Liver (tissue), 9 donors: Measurements from ENCODE around the gene P2RY8. TPM values are rescaled to one million over a fixed set of nuclear protein-coding genes. Genes with fewer than 3 reads are reported as not detected.

Experiments used
- DNase-seq: peaks from one replicate; pipeline ENCODE4 v3.0.0-alpha.2; 2017; ENCODE audit warnings: low spot score
- H3K27ac ChIP-seq, 2 donors: one replicate each; pipeline ENCODE4 v1.7.0; 2013; ENCODE audit warnings: inconsistent platforms in 2 of 2, low read length in 2 of 2, control low read depth in 1 of 2, low read depth in 1 of 2, mild to moderate bottlenecking in 1 of 2
- H3K27me3 ChIP-seq, 4 donors: one replicate each; pipeline versions ENCODE4 v1.6.1 to v1.7.0; 2013; ENCODE audit warnings: low read length in 3 of 4, inconsistent platforms in 1 of 4, mild to moderate bottlenecking in 1 of 4, moderate library complexity in 1 of 4; ENCODE audit not compliant: control insufficient read depth in 4 of 4, insufficient read depth in 4 of 4
- H3K36me3 ChIP-seq, 4 donors: one replicate each; pipeline versions ENCODE4 v1.6.1 to v1.7.0; 2013; ENCODE audit warnings: low read length in 3 of 4, mild to moderate bottlenecking in 3 of 4, low read depth in 1 of 4, moderate library complexity in 1 of 4; ENCODE audit not compliant: control insufficient read depth in 4 of 4, insufficient read depth in 3 of 4
- H3K4me1 ChIP-seq, 4 donors: one replicate each; pipeline versions ENCODE4 v1.6.1 to v1.7.0; 2013; ENCODE audit warnings: low read length in 3 of 4, mild to moderate bottlenecking in 3 of 4, moderate library complexity in 1 of 4; ENCODE audit not compliant: control insufficient read depth in 4 of 4, insufficient read depth in 4 of 4
- H3K4me3 ChIP-seq, 3 donors: one replicate each; pipeline versions ENCODE4 v1.6.1 to v1.7.0; 2013; ENCODE audit warnings: low read length in 3 of 3, control low read depth in 1 of 3, low read depth in 1 of 3, mild to moderate bottlenecking in 1 of 3
- H3K9ac ChIP-seq, 2 donors: one replicate each; pipeline ENCODE4 v1.7.0; 2013; ENCODE audit warnings: low read length in 2 of 2, mild to moderate bottlenecking in 2 of 2, moderate library complexity in 2 of 2, control low read depth in 1 of 2, low read depth in 1 of 2
- H3K9me3 ChIP-seq, 4 donors: one replicate each; pipeline versions ENCODE4 v1.6.1 to v1.7.0; 2013; ENCODE audit warnings: low read length in 3 of 4; ENCODE audit not compliant: control insufficient read depth in 4 of 4
- FOXA1 ChIP-seq: IDR thresholded peaks from 2 replicates; pipeline ENCODE4 v1.6.1; 2016; ENCODE audit warnings: antibody characterized with exemption
- FOXA2 ChIP-seq: IDR thresholded peaks from 2 replicates; pipeline ENCODE4 v1.6.1; 2016; ENCODE audit warnings: antibody characterized with exemption
- HNF4A ChIP-seq, 2 donors: conservative IDR thresholded peaks; 2 replicates each; pipeline ENCODE4 v1.6.1; 2016; ENCODE audit warnings: antibody characterized with exemption in 2 of 2, mild to moderate bottlenecking in 2 of 2
- RAD21 ChIP-seq, 2 donors: IDR thresholded peaks; 2 replicates each; pipeline ENCODE4 v1.6.1; 2016; ENCODE audit warnings: antibody characterized with exemption in 2 of 2, mild to moderate bottlenecking in 2 of 2
- RXRA ChIP-seq, 2 donors: IDR thresholded peaks; 2 replicates each; pipeline ENCODE4 v1.6.1; 2017 to 2018; ENCODE audit warnings: antibody characterized with exemption in 2 of 2, mild to moderate bottlenecking in 1 of 2
- SP1 ChIP-seq: IDR thresholded peaks from 2 replicates; pipeline ENCODE4 v1.6.1; 2018; ENCODE audit warnings: antibody characterized with exemption, mild to moderate bottlenecking
- YY1 ChIP-seq: IDR thresholded peaks from 2 replicates; pipeline ENCODE4 v1.6.1; 2016; ENCODE audit warnings: antibody characterized with exemption, mild to moderate bottlenecking
- WGBS: extraction: QIAGEN DNeasy Blood & Tissue Kit; methylation state at CpG from one replicate; pipeline ENCODE4 v1.1.7; 2013; 5-methylcytosine and 5-hydroxymethylcytosine counted together
- polyA plus RNA-seq, 2 donors: library from polyadenylated mRNA; stranded (reverse) in 1 of 2; unstranded in 1 of 2; fragments of 200-250 nt in 1 of 2; fragments of >200 nt in 1 of 2; fragmentation: Nextera tagmentation in 1 of 2; extraction: Ambion mirVana in 1 of 2; gene quantifications; one replicate each; pipeline versions ENCODE4 v1.2.1 to v1.2.3, GENCODE V29; 2013 to 2015
- total RNA-seq, 2 donors: library from RNA; depleted of rRNA; stranded (reverse); fragments of >200 nt; gene quantifications; one replicate each; pipeline ENCODE4 v1.2.3, GENCODE V29; 2014
- TF ChIP-seq, protein P1 (sequence below): IDR thresholded peaks from 2 replicates; pipeline ENCODE4 v1.6.1; 2016; ENCODE audit warnings: antibody characterized with exemption
- TF ChIP-seq, protein P2 (sequence below): IDR thresholded peaks from 2 replicates; pipeline ENCODE4 v1.6.1; 2016; ENCODE audit warnings: antibody characterized with exemption
- TF ChIP-seq, protein P3 (sequence below): fragments of 150-350 bp; IDR thresholded peaks from 2 replicates; pipeline ENCODE4 v1.5.1; 2017; ENCODE audit warnings: improper control_type of control experiment, low read depth, low read length; ENCODE audit not compliant: missing input control
- TF ChIP-seq, protein P4 (sequence below): IDR thresholded peaks from 2 replicates; pipeline ENCODE4 v1.6.1; 2016; ENCODE audit warnings: antibody characterized with exemption, mild to moderate bottlenecking
- TF ChIP-seq, protein P5 (sequence below): IDR thresholded peaks from 2 replicates; pipeline ENCODE4 v1.6.1; 2016; ENCODE audit warnings: antibody characterized with exemption
- donor health status: healthy.
- donor health status: healthy.
- donor health status: healthy.
- donor health status: healthy.
- donor health status: healthy.

P2RY8 gene, protein sequence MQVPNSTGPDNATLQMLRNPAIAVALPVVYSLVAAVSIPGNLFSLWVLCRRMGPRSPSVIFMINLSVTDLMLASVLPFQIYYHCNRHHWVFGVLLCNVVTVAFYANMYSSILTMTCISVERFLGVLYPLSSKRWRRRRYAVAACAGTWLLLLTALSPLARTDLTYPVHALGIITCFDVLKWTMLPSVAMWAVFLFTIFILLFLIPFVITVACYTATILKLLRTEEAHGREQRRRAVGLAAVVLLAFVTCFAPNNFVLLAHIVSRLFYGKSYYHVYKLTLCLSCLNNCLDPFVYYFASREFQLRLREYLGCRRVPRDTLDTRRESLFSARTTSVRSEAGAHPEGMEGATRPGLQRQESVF
- total RNA-seq (1 to 10 TPM in 1 of 2 donors, under 1 TPM in 1; 0.59 to 4.4 TPM), polyA plus RNA-seq (under 1 TPM; 0.24 to 0.59 TPM)

DNA sequence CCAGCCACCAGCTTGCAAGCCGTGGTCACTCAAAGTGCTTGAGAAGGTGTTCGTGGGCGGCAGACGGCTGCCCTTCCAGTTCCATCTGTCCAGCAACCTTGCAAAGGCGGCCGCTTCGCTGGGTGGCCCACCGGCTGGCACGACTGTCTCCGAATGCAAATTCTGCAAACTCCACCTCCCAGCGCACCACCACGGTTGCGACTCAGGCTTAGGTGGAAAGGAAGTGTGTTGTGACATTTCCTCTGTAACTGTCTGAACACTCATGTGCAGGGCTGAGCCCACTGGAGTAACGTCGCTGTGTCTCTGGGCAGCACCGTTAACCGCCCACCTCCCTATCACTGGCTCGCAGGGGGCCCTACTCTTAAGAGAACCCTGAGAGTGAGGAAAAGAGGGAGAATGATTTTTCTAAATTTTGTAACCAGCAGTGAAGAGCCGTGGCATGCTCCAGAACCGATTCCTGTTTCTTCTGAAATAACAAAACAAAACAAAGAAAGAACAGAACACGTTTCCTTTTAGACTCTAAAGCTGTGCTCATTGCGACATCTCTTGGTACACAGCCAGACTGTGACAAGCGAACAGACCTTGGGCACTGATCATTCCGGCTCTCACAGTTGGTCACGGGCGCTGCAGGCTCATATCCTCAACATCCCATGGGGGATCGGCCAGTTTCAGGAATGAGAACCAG is at the start of gene P2RY8:
Gene P2RY8 (minus strand): TSS at position 155 of the 685 bp plus-strand sequence. CDS start 70,627 bp downstream, outside the sequence.
- Histone ChIP-seq H3K36me3 (no peaks in the 10 kb centered on the region), H3K27me3 (no peaks in the 10 kb centered on the region), H3K4me3 (peak within 1 kb of the TSS; percentile 18 to 41 (median 37)), H3K9me3 (no peaks in the 10 kb centered on the region), H3K27ac (peak within 1 kb of the TSS; percentile 46 to 57), H3K9ac (peak within 1 kb of the TSS in 1 of 2 donors; percentile 41), H3K4me1 (peaks cover 0 to 7% (median 1%) of the 10 kb centered on the region in 4 donors)
- peak; percentile 65 for DNase-seq
- TF ChIP-seq, protein P1, sequence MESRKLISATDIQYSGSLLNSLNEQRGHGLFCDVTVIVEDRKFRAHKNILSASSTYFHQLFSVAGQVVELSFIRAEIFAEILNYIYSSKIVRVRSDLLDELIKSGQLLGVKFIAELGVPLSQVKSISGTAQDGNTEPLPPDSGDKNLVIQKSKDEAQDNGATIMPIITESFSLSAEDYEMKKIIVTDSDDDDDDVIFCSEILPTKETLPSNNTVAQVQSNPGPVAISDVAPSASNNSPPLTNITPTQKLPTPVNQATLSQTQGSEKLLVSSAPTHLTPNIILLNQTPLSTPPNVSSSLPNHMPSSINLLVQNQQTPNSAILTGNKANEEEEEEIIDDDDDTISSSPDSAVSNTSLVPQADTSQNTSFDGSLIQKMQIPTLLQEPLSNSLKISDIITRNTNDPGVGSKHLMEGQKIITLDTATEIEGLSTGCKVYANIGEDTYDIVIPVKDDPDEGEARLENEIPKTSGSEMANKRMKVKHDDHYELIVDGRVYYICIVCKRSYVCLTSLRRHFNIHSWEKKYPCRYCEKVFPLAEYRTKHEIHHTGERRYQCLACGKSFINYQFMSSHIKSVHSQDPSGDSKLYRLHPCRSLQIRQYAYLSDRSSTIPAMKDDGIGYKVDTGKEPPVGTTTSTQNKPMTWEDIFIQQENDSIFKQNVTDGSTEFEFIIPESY: no peak
- peak; percentile 12 to 25 for TF ChIP-seq RAD21 (IDR thresholded peaks at IDR 0.05)
- peak in 1 of 2 donors; percentile 37 for TF ChIP-seq HNF4A (conservative IDR thresholded peaks at IDR 0.05)
- 42% methylated on average over 27 of the region's 27 CpGs for WGBS

DNA sequence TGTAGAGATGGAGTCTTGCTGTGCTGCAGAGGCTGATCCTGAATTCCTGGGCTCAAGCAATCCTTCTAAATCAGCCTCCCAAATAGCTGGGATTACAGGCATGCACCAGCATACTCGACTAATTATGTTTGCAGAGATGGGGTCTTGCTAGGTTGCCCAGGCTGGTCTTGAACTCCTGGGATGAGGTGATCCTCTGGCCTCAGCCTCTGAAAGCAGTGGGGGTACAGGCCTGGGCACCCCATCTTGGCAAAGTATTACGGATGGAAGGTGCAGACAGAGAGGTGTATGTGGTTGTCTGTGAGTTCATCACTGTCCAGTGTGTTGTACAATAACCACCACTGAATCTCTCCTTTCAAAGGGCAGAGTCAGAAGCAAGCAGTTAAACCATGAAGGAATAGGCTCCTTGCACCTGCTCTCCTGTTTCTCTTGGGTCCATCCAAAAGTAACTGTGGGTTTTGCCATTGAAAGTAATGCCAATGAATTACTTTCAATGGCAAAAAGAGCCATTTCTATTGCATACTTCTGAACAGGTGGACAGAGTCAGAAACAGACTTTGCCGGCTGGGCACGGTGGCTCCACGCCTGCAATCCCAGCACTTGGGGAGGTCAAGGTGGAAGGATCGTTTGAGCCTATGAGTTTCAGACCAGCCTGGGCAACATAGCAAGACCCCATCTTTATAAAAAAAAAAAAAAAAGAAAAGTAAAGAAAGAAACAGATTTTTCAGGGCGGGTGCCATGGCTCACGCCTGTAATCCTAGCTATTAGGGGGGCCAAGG is 47.4 kb upstream of the P2RY8 start:
- H3K9ac ChIP-seq: no peak overlapping the region
- DNase-seq: no peak
- WGBS: 84% methylated on average over 8 of the region's 8 CpGs
- no peak overlapping the region for H3K4me3 ChIP-seq
- no peaks in the 10 kb centered on the region for H3K36me3 ChIP-seq
- H3K27me3 ChIP-seq: no peaks in the 10 kb centered on the region
- no peaks in the 10 kb centered on the region for H3K4me1 ChIP-seq
- no peak overlapping the region for H3K27ac ChIP-seq
- no peaks in the 10 kb centered on the region for H3K9me3 ChIP-seq
- TF ChIP-seq, protein P2, sequence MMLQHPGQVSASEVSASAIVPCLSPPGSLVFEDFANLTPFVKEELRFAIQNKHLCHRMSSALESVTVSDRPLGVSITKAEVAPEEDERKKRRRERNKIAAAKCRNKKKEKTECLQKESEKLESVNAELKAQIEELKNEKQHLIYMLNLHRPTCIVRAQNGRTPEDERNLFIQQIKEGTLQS: no peak
- TF ChIP-seq, protein P3, sequence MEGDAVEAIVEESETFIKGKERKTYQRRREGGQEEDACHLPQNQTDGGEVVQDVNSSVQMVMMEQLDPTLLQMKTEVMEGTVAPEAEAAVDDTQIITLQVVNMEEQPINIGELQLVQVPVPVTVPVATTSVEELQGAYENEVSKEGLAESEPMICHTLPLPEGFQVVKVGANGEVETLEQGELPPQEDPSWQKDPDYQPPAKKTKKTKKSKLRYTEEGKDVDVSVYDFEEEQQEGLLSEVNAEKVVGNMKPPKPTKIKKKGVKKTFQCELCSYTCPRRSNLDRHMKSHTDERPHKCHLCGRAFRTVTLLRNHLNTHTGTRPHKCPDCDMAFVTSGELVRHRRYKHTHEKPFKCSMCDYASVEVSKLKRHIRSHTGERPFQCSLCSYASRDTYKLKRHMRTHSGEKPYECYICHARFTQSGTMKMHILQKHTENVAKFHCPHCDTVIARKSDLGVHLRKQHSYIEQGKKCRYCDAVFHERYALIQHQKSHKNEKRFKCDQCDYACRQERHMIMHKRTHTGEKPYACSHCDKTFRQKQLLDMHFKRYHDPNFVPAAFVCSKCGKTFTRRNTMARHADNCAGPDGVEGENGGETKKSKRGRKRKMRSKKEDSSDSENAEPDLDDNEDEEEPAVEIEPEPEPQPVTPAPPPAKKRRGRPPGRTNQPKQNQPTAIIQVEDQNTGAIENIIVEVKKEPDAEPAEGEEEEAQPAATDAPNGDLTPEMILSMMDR: no peak
- no peak for TF ChIP-seq RXRA (IDR thresholded peaks at IDR 0.05)
- no peak for TF ChIP-seq FOXA1
- TF ChIP-seq RAD21 (IDR thresholded peaks at IDR 0.05): no peak
- no peak for TF ChIP-seq FOXA2
- TF ChIP-seq, protein P4, sequence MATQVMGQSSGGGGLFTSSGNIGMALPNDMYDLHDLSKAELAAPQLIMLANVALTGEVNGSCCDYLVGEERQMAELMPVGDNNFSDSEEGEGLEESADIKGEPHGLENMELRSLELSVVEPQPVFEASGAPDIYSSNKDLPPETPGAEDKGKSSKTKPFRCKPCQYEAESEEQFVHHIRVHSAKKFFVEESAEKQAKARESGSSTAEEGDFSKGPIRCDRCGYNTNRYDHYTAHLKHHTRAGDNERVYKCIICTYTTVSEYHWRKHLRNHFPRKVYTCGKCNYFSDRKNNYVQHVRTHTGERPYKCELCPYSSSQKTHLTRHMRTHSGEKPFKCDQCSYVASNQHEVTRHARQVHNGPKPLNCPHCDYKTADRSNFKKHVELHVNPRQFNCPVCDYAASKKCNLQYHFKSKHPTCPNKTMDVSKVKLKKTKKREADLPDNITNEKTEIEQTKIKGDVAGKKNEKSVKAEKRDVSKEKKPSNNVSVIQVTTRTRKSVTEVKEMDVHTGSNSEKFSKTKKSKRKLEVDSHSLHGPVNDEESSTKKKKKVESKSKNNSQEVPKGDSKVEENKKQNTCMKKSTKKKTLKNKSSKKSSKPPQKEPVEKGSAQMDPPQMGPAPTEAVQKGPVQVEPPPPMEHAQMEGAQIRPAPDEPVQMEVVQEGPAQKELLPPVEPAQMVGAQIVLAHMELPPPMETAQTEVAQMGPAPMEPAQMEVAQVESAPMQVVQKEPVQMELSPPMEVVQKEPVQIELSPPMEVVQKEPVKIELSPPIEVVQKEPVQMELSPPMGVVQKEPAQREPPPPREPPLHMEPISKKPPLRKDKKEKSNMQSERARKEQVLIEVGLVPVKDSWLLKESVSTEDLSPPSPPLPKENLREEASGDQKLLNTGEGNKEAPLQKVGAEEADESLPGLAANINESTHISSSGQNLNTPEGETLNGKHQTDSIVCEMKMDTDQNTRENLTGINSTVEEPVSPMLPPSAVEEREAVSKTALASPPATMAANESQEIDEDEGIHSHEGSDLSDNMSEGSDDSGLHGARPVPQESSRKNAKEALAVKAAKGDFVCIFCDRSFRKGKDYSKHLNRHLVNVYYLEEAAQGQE: no peak
- no peak for TF ChIP-seq YY1
- no peak for TF ChIP-seq HNF4A (conservative IDR thresholded peaks at IDR 0.05)
- TF ChIP-seq, protein P5, sequence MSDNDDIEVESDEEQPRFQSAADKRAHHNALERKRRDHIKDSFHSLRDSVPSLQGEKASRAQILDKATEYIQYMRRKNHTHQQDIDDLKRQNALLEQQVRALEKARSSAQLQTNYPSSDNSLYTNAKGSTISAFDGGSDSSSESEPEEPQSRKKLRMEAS: no peak
- no peak for TF ChIP-seq SP1
